Measurements from ENCODE around the gene USP40. TPM values are rescaled to one million over a fixed set of nuclear protein-coding genes. Genes with fewer than 3 reads are reported as not detected.

Gene USP40
- total and polyA plus RNA-seq, 9 of the 15 experiments (the other 6 are each of a cell fraction or from before 2014, with no cell fraction given): 5.5 to 15.0 (median 9.3) TPM

GRCh38 chr2:233553366-233553765, 13.2 kb downstream of the USP40 start:
- intact Hi-C loops (cut with micrococcal nuclease) (no loop called here), in situ Hi-C loops (cut with MboI) (no loop called here)
- no peak for ATAC-seq
- CTCF ChIA-PET (ENCODE audit: low intra/inter-chr PET ratio): no interaction called here
- no peak for FAIRE-seq
- Histone ChIP-seq H3K27ac (ENCODE audit: extremely low read depth, low read depth, low read length) (no peak overlapping the region), H3K36me3 (ENCODE audit: control insufficient read depth, insufficient read depth, low read length) (peaks cover 15% of the 10 kb centered on the region; the same call in 2 of the 3 replicates), H2AFZ (ENCODE audit: low read depth, low read length) (no peak overlapping the region), H3K27me3 (ENCODE audit: control insufficient read depth in 2 of 2, insufficient read depth in 2 of 2, low read length in 2 of 2) (no peaks in the 10 kb centered on the region), H3K9me3 (replicated peaks; ENCODE audit: control insufficient read depth, insufficient read depth, low read depth, low read length) (no peaks in the 10 kb centered on the region), H3K9me1 (ENCODE audit: control insufficient read depth, insufficient read depth, low read length) (no peaks in the 10 kb centered on the region), H3K4me3 (no peak overlapping the region), H3K4me1 (replicated peaks in 1 of 2; ENCODE audit: control insufficient read depth in 2 of 2, insufficient read depth in 2 of 2, low read length in 2 of 2) (peaks cover 0 to 7% of the 10 kb centered on the region in 2 experiments; a peak in 2 of 5 replicates), H3K9ac (ENCODE audit: insufficient read depth in 1 of 2, low read depth in 2 of 2, low read length in 2 of 2) (no peak overlapping the region), H3K4me2 (ENCODE audit: insufficient read depth, low read length) (no peak overlapping the region), H3K79me2 (ENCODE audit: control insufficient read depth, insufficient read depth, low read length) (no peaks in the 10 kb centered on the region), H4K20me1 (replicated peaks; ENCODE audit: control insufficient read depth, insufficient read depth, low read length) (no peaks in the 10 kb centered on the region)
- no TSS peak for BruUV-seq (replicated peaks)
- POLR2A ChIA-PET: no interaction called here
- no peak for DNase-seq (ENCODE audit: extremely low read depth in 1 of 4, low spot score in 3 of 4)
- no peak for TF ChIP-seq PBX2 (CRISPR knock-in tag; IDR thresholded peaks at IDR 0.05; ENCODE audit: low read depth)
- TF ChIP-seq PBX2 (tag; conservative IDR thresholded peaks at IDR 0.05; ENCODE audit: low read depth): no peak
- TF ChIP-seq PTRF (tag; IDR thresholded peaks at IDR 0.05): no peak
- TF ChIP-seq ARID3B (CRISPR knock-in tag; IDR thresholded peaks at IDR 0.05; ENCODE audit: borderline replicate concordance): no peak
- no peak for TF ChIP-seq SRSF7 (optimal IDR thresholded peaks at IDR 0.05; ENCODE audit: low read depth, low read length)
- no peak for TF ChIP-seq ID3 (CRISPR knock-in tag; IDR thresholded peaks at IDR 0.05)
- TF ChIP-seq ID3 (tag; IDR thresholded peaks at IDR 0.05): no peak
- no peak for TF ChIP-seq ZNF511 (CRISPR knock-in tag; IDR thresholded peaks at IDR 0.05)
- TF ChIP-seq CHD2 (IDR thresholded peaks at IDR 0.05; ENCODE audit: low read depth, low read length): no peak
- no peak for TF ChIP-seq PHB (CRISPR knock-in tag; IDR thresholded peaks at IDR 0.05)
- TF ChIP-seq ZSCAN32 (CRISPR knock-in tag; IDR thresholded peaks at IDR 0.05): no peak
- no peak for TF ChIP-seq ZC3H4 (CRISPR knock-in tag; IDR thresholded peaks at IDR 0.05; ENCODE audit: borderline replicate concordance)
- TF ChIP-seq CUX1 (CRISPR knock-in tag; IDR thresholded peaks at IDR 0.05): no peak
